Activated T-helper 9 cell treated with anti-CD3 and anti-CD28 coated beads, Interleukin-2, amount 50 U/mL, for 16 hours (primary cell): ENCODE measurements around the gene RHBDF2.

Experiments used
- DNase-seq: peaks from one replicate; pipeline ENCODE4 v3.0.0-alpha.2; 2020; ENCODE audit warnings: low read depth

The RHBDF2 gene

GRCh38 chr17:76461765-76462555 lies 39.3 kb downstream of the RHBDF2 start:
- DNase-seq: no peak

- DNase-seq: no peak
These were observed 41.5 kb downstream of the RHBDF2 start for GRCh38 chr17:76459674-76460073.

GRCh38 chr17:76458580-76459490 lies 42.4 kb downstream of the RHBDF2 start:
- DNase-seq: no peak

GRCh38 chr17:76453431-76453743 lies 47.8 kb downstream of the RHBDF2 start:
- no peak for DNase-seq

GRCh38 chr17:76452660-76453430 lies 48.4 kb downstream of the RHBDF2 start, which contains the start of gene UBE2O:
UBE2O (minus strand) TSS chr17:76453152; CDS start chr17:76453141, 11 bp downstream.
- peak; percentile 88 for DNase-seq

- no peak for DNase-seq
These were observed 49.0 kb downstream of the RHBDF2 start for GRCh38 chr17:76452127-76452659.

GRCh38 chr17:76451506-76451905 lies 49.7 kb downstream of the RHBDF2 start:
- no peak for DNase-seq

- no peak for DNase-seq
These were observed 52.1 kb downstream of the RHBDF2 start for GRCh38 chr17:76449126-76449525.

GRCh38 chr17:76447931-76448652 lies 53.1 kb downstream of the RHBDF2 start:
- no peak for DNase-seq

GRCh38 chr17:76446449-76447231 lies 54.6 kb downstream of the RHBDF2 start:
- DNase-seq: no peak

GRCh38 chr17:76445697-76446448 lies 55.4 kb downstream of the RHBDF2 start:
- no peak for DNase-seq

- DNase-seq: no peak
These were observed 56.5 kb downstream of the RHBDF2 start for GRCh38 chr17:76444518-76445311.

- no peak for DNase-seq
These were observed 58.6 kb downstream of the RHBDF2 start for GRCh38 chr17:76442341-76443338.

GRCh38 chr17:76441686-76442340 lies 59.4 kb downstream of the RHBDF2 start:
- DNase-seq: no peak

GRCh38 chr17:76440751-76441362 lies 60.4 kb downstream of the RHBDF2 start:
- DNase-seq: no peak

- no peak for DNase-seq
These were observed 61.8 kb downstream of the RHBDF2 start for GRCh38 chr17:76439314-76439928.
